ENCODE measurements around the gene DUSP7.
A peak's percentile ranks its signal among the peaks of the same experiment; 100 is the strongest.

The DUSP7 gene

GRCh38 chr3:52080830-52081719, 24.7 kb upstream of the DUSP7 start:
- Histone ChIP-seq H3K27ac (no peak overlapping the region), H3K36me3 (peaks cover 64% of the 10 kb centered on the region), H3K9me3 (no peaks in the 10 kb centered on the region), H3K4me1 (peaks cover 29% of the 10 kb centered on the region), H3K4me3 (no peak overlapping the region), H4K20me1 (no peaks in the 10 kb centered on the region), H3K27me3 (no peaks in the 10 kb centered on the region), H3K9ac (no peak overlapping the region), H3K4me2 (no peak overlapping the region)
- no peak for TF ChIP-seq Cebpa-rat (IDR thresholded peaks at IDR 0.05)

GRCh38 chr3:52079958-52080357, 23.6 kb upstream of the DUSP7 start:
- no peaks in the 10 kb centered on the region for H3K27me3 ChIP-seq
- no peaks in the 10 kb centered on the region for H3K9me3 ChIP-seq
- H3K9ac ChIP-seq: no peak overlapping the region
- no peak overlapping the region for H3K4me2 ChIP-seq
- no peak for TF ChIP-seq Cebpa-rat (IDR thresholded peaks at IDR 0.05)
- H3K27ac ChIP-seq: no peak overlapping the region
- peaks cover 18% of the 10 kb centered on the region for H3K4me1 ChIP-seq
- peaks cover 75% of the 10 kb centered on the region for H3K36me3 ChIP-seq
- no peaks in the 10 kb centered on the region for H4K20me1 ChIP-seq
- no peak overlapping the region for H3K4me3 ChIP-seq

- Histone ChIP-seq H3K4me2 (no peak overlapping the region), H3K4me3 (no peak overlapping the region), H3K27ac (peak overlapping the region; percentile 26; the same call in 1 of the 2 replicates), H4K20me1 (no peaks in the 10 kb centered on the region), H3K4me1 (peaks cover 8% of the 10 kb centered on the region), H3K9ac (no peak overlapping the region), H3K27me3 (no peaks in the 10 kb centered on the region), H3K9me3 (no peaks in the 10 kb centered on the region), H3K36me3 (peaks cover 85% of the 10 kb centered on the region)
- no peak for TF ChIP-seq Cebpa-rat (IDR thresholded peaks at IDR 0.05)
Observed at GRCh38 chr3:52078781-52079560, 22.6 kb upstream of the DUSP7 start.

DNA sequence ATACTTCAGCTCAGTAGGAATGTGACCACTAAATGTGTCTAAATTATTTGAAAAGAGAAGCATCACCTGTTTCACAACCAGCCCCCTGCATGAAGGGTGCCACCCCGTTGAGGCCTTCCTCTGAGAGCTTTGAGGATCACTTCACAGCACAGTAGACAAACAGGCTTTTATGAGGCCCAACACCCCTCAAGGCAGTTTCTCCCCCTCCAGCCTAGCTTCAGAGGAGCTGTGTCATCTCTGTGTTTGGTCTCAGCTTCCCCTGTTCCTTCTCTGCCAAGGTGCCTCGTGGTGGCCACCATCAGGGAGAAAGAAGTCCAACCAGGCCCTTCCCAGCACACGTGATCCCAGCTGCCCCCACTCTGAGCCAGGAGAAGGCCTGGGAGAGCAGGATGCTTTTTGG, 21.6 kb upstream of the DUSP7 start:
- H3K4me2 ChIP-seq: no peak overlapping the region
- H4K20me1 ChIP-seq: no peaks in the 10 kb centered on the region
- no peaks in the 10 kb centered on the region for H3K27me3 ChIP-seq
- TF ChIP-seq Cebpa-rat (IDR thresholded peaks at IDR 0.05): no peak
- no peaks in the 10 kb centered on the region; the same call in 1 of the 2 replicates for H3K4me1 ChIP-seq
- H3K9ac ChIP-seq: no peak overlapping the region
- no peaks in the 10 kb centered on the region for H3K9me3 ChIP-seq
- H3K36me3 ChIP-seq: peaks cover 82% of the 10 kb centered on the region
- H3K4me3 ChIP-seq: no peak overlapping the region
- H3K27ac ChIP-seq: no peak overlapping the region

DNA sequence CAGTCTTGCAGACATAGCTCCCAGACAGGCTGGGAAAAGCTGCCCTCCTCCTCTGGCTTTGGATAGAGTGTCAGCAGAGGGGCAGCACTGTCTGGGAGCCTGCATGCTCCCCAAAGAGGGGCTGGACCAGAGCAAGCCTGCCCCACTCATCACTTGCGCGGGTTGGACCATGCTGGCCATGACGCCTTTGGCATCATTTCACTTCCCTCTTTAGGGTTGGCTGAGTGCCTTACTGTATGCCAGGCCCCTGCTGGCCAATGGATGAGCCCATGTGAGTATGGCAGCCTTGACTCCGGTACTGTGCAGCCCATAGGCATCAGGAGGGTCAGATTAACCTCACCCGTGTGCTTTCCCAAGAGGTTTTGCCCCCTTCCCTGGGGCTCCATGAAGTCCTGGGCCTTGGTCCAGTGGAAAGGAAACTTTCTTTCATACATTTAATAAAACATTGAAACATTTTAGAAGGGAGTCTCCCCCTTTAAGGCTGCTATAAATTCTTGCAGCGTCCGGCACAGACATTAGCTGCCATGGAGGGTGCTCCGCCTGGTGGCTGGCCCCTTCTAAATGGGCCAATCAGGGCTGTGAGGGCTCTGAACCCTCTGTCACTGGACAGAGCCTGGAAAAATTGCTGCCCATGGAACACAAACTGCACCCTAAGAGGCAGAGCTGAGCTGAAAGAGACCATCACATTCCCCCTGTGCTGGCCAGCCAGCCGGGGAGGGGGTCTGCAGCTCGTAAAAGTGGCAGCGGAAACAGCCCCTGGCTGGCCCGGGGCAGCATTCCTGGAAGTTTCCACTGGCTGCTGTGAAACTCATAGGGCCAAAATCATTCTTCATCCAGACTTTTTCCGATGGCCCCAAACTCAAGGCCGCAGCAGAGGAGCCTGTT, 20.8 kb upstream of the DUSP7 start:
- peaks cover 76% of the 10 kb centered on the region for H3K36me3 ChIP-seq

DNA sequence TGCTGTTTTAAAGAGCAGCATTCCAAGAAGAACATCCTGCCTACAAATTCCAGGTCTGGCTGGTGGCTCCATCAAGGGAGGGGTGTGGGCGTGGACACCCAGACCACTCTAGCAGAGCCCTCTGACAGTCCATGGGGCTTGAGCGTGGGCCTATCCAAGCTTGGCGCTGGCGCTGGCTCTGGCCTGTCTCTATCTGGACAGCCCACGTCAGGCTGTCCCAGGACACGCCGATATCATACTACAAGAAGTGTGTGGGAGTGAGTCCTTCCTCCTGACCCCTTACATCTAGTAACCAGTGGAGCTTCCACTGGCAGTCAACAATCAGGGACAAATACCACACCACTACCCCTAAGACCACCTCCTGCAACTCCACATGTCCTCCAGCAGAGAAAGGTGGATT, 17.1 kb upstream of the DUSP7 start:
- no peaks in the 10 kb centered on the region for H3K27me3 ChIP-seq
- H3K9me3 ChIP-seq: no peaks in the 10 kb centered on the region
- H3K27ac ChIP-seq: no peak overlapping the region
- no peak overlapping the region for H3K9ac ChIP-seq
- TF ChIP-seq Cebpa-rat (IDR thresholded peaks at IDR 0.05): no peak
- H3K4me1 ChIP-seq: peaks cover 29% of the 10 kb centered on the region
- H3K36me3 ChIP-seq: peaks cover 44% of the 10 kb centered on the region
- no peaks in the 10 kb centered on the region for H4K20me1 ChIP-seq
- H3K4me2 ChIP-seq: no peak overlapping the region
- H3K4me3 ChIP-seq: no peak overlapping the region

More for the DNA sequence above, 20.8 kb upstream of the DUSP7 start:
- Histone ChIP-seq H3K4me3 (no peak overlapping the region), H3K9ac (no peak overlapping the region), H3K4me2 (no peak overlapping the region), H3K4me1 (peaks cover 7% of the 10 kb centered on the region), H4K20me1 (no peaks in the 10 kb centered on the region), H3K27ac (no peak overlapping the region; the same call in 1 of the 2 replicates), H3K27me3 (no peaks in the 10 kb centered on the region), H3K9me3 (no peaks in the 10 kb centered on the region)
- no peak for TF ChIP-seq Cebpa-rat (IDR thresholded peaks at IDR 0.05)

DNA sequence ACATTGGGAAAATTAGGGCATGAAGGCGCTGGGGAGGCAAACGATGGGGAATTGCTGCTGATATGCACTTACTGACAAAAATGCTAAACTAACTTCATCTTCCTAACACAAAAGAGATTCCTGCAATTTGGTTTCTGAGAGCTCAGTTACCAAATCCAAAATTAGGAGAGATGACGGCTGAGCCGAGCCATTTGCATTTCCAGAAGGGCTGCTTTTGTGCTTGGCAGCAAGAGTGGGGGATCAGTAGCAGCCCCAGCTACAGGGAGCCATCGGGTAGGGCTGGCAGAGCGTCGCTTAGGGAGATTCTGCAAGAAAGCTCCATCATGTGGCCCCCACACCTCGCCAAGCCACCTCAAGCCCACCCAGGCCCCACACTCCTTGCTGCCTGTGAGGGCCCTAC, 16.1 kb upstream of the DUSP7 start:
- no peaks in the 10 kb centered on the region for H3K27me3 ChIP-seq
- no peak overlapping the region for H3K9ac ChIP-seq
- H4K20me1 ChIP-seq: no peaks in the 10 kb centered on the region
- H3K4me1 ChIP-seq: peaks cover 29% of the 10 kb centered on the region
- no peak overlapping the region for H3K4me2 ChIP-seq
- no peak overlapping the region for H3K4me3 ChIP-seq
- H3K9me3 ChIP-seq: no peaks in the 10 kb centered on the region
- H3K36me3 ChIP-seq: peaks cover 41% of the 10 kb centered on the region
- H3K27ac ChIP-seq: no peak overlapping the region
- no peak for TF ChIP-seq Cebpa-rat (IDR thresholded peaks at IDR 0.05)

DNA sequence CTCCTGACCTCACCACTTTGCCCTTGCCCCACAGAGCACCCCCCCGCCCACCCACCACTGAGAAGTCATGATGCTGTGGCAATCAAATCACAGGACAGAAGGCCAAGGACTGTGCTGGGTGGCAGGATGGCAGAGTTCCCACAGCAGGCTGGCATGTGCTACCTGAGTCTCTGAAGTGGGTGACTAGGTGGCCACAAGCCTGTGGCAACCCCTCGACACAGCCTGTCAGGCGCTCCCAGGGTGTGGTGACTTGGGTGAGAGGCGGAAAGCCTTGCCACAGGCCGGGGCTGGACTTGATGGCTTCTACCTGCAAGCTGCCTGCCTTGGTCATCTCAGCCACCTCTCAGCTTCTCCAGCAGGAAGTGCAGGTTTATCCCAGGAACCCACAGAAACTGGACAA, 15.6 kb upstream of the DUSP7 start:
- Histone ChIP-seq H3K9ac (no peak overlapping the region), H4K20me1 (no peaks in the 10 kb centered on the region), H3K9me3 (no peaks in the 10 kb centered on the region)

More for the DNA sequence above, 15.6 kb upstream of the DUSP7 start:
- Histone ChIP-seq H3K27ac (peak overlapping the region; percentile 59; the same call in 1 of the 2 replicates), H3K4me2 (peak overlapping the region; percentile 83), H3K4me1 (peaks cover 29% of the 10 kb centered on the region), H3K36me3 (peaks cover 36% of the 10 kb centered on the region), H3K4me3 (no peak overlapping the region), H3K27me3 (no peaks in the 10 kb centered on the region)
- no peak for TF ChIP-seq Cebpa-rat (IDR thresholded peaks at IDR 0.05)

Measured in BLaER1 (cell line).